B cell (primary cell): Measurements from ENCODE around the gene ESR2. TPM values are rescaled to one million over a fixed set of nuclear protein-coding genes. Genes with fewer than 3 reads are reported as not detected.

Experiments
- ATAC-seq: fragments of 200-7000 bp; cut with Tn5 transposase; one replicate; pipeline ENCODE4 v1.10.0; 2021; ENCODE audit warnings: low read depth, mild to moderate bottlenecking, moderate number of reproducible peaks, moderate library complexity
- CTCF ChIA-PET: fragments of 350-600 bp; sonication (Branson Sonifier 250); formaldehyde crosslinking; loops from one replicate; lab custom pipeline; 2021; ENCODE audit warnings: antibody characterized with exemption, inconsistent platforms; lab: Charles Lee
- POLR2A ChIA-PET: fragments of 350-600 bp; sonication (Branson Sonifier 250); formaldehyde crosslinking; loops from one replicate; lab custom pipeline; 2021; ENCODE audit warnings: antibody characterized with exemption; lab: Charles Lee
- DNase-seq: peaks from one replicate; pipeline ENCODE4 v3.0.0; 2013
- H2AFZ ChIP-seq: 2 replicates; pipeline ENCODE4 v1.6.1; 2012; ENCODE audit warnings: mild to moderate bottlenecking, low read depth, low read length; ENCODE audit not compliant: insufficient read depth, poor library complexity, severe bottlenecking
- H3K27ac ChIP-seq, 2 donors: 1 replicate in 1 of 2; 2 replicates in 1 of 2; pipeline ENCODE4 v1.5.1; 2012 to 2013; ENCODE audit warnings: low read length in 2 of 2, mild to moderate bottlenecking in 2 of 2, moderate library complexity in 1 of 2
- H3K27me3 ChIP-seq, 4 experiments: fragments of 200-600 bp in 1 of 4; sonication (generic) in 1 of 4; replicated peaks in 1 of 4; 1 replicate in 2 of 4; 2 replicates in 2 of 4; pipeline versions ENCODE4 v1.6.1 to v1.7.0; 2013 to 2016; ENCODE audit warnings: low read length in 3 of 4, mild to moderate bottlenecking in 2 of 4, mixed read lengths in 1 of 4, moderate library complexity in 1 of 4; ENCODE audit not compliant: insufficient read depth in 4 of 4, control insufficient read depth in 3 of 4; ENCODE audit errors: control extremely low read depth in 1 of 4
- H3K36me3 ChIP-seq, 2 experiments: replicated peaks in 1 of 2; 1 replicate in 1 of 2; 2 replicates in 1 of 2; pipeline versions ENCODE4 v1.6.1 to v1.7.1; 2013; ENCODE audit warnings: low read length in 1 of 2; ENCODE audit not compliant: insufficient read depth in 2 of 2, control insufficient read depth in 1 of 2; ENCODE audit errors: control extremely low read depth in 1 of 2, extremely low read depth in 1 of 2
- H3K4me1 ChIP-seq, 2 donors: fragments of 200-600 bp in 1 of 2; sonication (generic) in 1 of 2; 1 replicate in 1 of 2; 2 replicates in 1 of 2; pipeline versions ENCODE4 v1.5.1 to v1.6.1; 2013 to 2017; ENCODE audit warnings: low read length in 2 of 2; ENCODE audit not compliant: control insufficient read depth in 2 of 2, insufficient read depth in 2 of 2
- H3K4me2 ChIP-seq: replicated peaks from 2 replicates; pipeline ENCODE3; 2012; ENCODE audit warnings: mild to moderate bottlenecking, low read depth, low read length; ENCODE audit not compliant: poor library complexity, severe bottlenecking
- H3K4me3 ChIP-seq, 5 experiments: fragments of 200-600 bp in 1 of 5; sonication (generic) in 1 of 5; 1 replicate in 3 of 5; 2 replicates in 2 of 5; pipeline versions ENCODE4 v1.5.1 to v1.7.0; 2011 to 2016; ENCODE audit warnings: low read length in 4 of 5, mild to moderate bottlenecking in 4 of 5, low read depth in 2 of 5, control low read depth in 1 of 5, moderate library complexity in 1 of 5; ENCODE audit not compliant: insufficient read depth in 1 of 5; ENCODE audit errors: control extremely low read depth in 1 of 5, extremely low read depth in 1 of 5
- H3K79me2 ChIP-seq: fragments of 200-600 bp; sonication (generic); one replicate; pipeline ENCODE4 v1.6.0; 2016; ENCODE audit warnings: low read length; ENCODE audit not compliant: control insufficient read depth, insufficient read depth
- H3K9ac ChIP-seq: fragments of 200-600 bp; sonication (generic); 2 replicates; pipeline ENCODE4 v1.6.1; 2017; ENCODE audit warnings: mild to moderate bottlenecking, low read length, moderate library complexity
- H3K9me3 ChIP-seq, 3 donors: one replicate each; pipeline versions ENCODE4 v1.6.1 to v1.7.1; 2013; ENCODE audit warnings: low read length in 2 of 3; ENCODE audit not compliant: control insufficient read depth in 2 of 3, insufficient read depth in 1 of 3; ENCODE audit errors: control extremely low read depth in 1 of 3
- H4K20me1 ChIP-seq: 2 replicates; pipeline ENCODE4 v1.6.0; 2012; ENCODE audit warnings: mild to moderate bottlenecking, low read length; ENCODE audit not compliant: insufficient read depth, control insufficient read depth, poor library complexity, severe bottlenecking
- H3K27ac Mint-ChIP-seq: one replicate; pipeline ENCODE4 v1.8.0; 2021; ENCODE audit warnings: mixed read lengths
- H3K27me3 Mint-ChIP-seq: one replicate; pipeline ENCODE4 v1.8.0; 2021; ENCODE audit warnings: mixed read lengths
- H3K4me1 Mint-ChIP-seq: one replicate; pipeline ENCODE4 v1.8.0; 2021; ENCODE audit warnings: mixed read lengths
- H3K4me3 Mint-ChIP-seq: one replicate; pipeline ENCODE4 v1.8.0; 2021; ENCODE audit warnings: mixed read lengths
- H3K9me3 Mint-ChIP-seq: one replicate; pipeline ENCODE4 v1.8.0; 2022; ENCODE audit warnings: mixed read lengths; ENCODE audit not compliant: insufficient read depth
- EZH2 ChIP-seq: IDR thresholded peaks from 2 replicates; pipeline ENCODE4 v1.6.1; 2012; ENCODE audit warnings: borderline replicate concordance, low read depth, mild to moderate bottlenecking, moderate library complexity, low read length; ENCODE audit not compliant: insufficient read depth, poor library complexity, severe bottlenecking
- WGBS: methylation state at CpG from one replicate; pipeline ENCODE4 v1.1.5; 2013; ENCODE audit warnings: missing lambda C conversion rate; ENCODE audit not compliant: insufficient coverage; 5-methylcytosine and 5-hydroxymethylcytosine counted together
- intact Hi-C: fragments of 100-400 bp; cut with micrococcal nuclease; formaldehyde crosslinking; loops from one replicate; pipeline ENCODE4 v1.10.0; 2022
- polyA plus RNA-seq: library from polyadenylated mRNA; depleted of rRNA; stranded (reverse); fragments of >200 nt; gene quantifications from 2 replicates; pipeline ENCODE4 v1.2.3, GENCODE V29; 2012
- total RNA-seq, 2 donors: library from RNA; stranded (reverse); fragments of 120-200 nt in 1 of 2; gene quantifications; 1 replicate in 1 of 2; 2 replicates in 1 of 2; pipeline versions ENCODE4 v1.2.3 to v1.2.4, GENCODE V29; 2013 to 2022
- TF ChIP-seq, protein P1 (sequence below): fragments of 200-600 bp; IDR thresholded peaks from one replicate; pipeline ENCODE4 v1.8.0; 2022; ENCODE audit warnings: antibody characterized with exemption, mild to moderate bottlenecking

The ESR2 gene
- total and polyA plus RNA-seq, 2 donors (not counting 1 experiment from before 2014, with no cell fraction given) = 5.4 to 87.8 TPM

DNA sequence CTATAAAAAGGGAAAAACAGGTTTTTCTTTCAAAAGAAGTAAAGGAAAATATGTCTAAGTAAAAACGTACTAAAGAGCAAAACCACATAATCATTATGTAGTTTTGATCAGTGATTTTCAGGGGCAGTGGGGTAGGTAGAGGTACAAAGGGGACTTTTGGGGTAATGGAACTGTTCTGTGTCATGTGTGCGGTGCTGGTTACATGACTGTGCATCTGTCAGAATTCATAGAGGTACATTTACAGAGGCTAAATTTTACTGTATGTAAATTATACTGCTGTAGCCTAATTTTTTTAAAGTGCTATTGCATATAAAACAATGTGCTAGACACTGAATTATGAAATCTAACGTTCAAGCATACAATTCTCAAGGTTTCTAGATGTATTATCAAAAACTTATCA lies 2.0 kb downstream of the ESR2 start:
- no peak overlapping the region for H3K4me2 ChIP-seq
- peak overlapping the region; percentile 81 for H3K4me3 Mint-ChIP-seq
- intact Hi-C loops = no loop called here
- no peak for TF ChIP-seq EZH2
- TF ChIP-seq, protein P1, sequence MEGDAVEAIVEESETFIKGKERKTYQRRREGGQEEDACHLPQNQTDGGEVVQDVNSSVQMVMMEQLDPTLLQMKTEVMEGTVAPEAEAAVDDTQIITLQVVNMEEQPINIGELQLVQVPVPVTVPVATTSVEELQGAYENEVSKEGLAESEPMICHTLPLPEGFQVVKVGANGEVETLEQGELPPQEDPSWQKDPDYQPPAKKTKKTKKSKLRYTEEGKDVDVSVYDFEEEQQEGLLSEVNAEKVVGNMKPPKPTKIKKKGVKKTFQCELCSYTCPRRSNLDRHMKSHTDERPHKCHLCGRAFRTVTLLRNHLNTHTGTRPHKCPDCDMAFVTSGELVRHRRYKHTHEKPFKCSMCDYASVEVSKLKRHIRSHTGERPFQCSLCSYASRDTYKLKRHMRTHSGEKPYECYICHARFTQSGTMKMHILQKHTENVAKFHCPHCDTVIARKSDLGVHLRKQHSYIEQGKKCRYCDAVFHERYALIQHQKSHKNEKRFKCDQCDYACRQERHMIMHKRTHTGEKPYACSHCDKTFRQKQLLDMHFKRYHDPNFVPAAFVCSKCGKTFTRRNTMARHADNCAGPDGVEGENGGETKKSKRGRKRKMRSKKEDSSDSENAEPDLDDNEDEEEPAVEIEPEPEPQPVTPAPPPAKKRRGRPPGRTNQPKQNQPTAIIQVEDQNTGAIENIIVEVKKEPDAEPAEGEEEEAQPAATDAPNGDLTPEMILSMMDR = no peak
- peaks cover 33% of the 10 kb centered on the region for H3K4me1 Mint-ChIP-seq
- H3K27ac ChIP-seq = no peak overlapping the region
- no peak overlapping the region for H3K4me3 ChIP-seq
- no peak for ATAC-seq
- H3K27ac Mint-ChIP-seq = no peak overlapping the region
- peaks cover 14 to 19% of the 10 kb centered on the region in 2 donors for H3K4me1 ChIP-seq
- DNase-seq = no peak
- peaks cover 9% of the 10 kb centered on the region for H3K79me2 ChIP-seq
- H3K36me3 ChIP-seq = no peaks in the 10 kb centered on the region
- no peaks in the 10 kb centered on the region for H3K9me3 Mint-ChIP-seq
- H4K20me1 ChIP-seq = no peaks in the 10 kb centered on the region
- no peaks in the 10 kb centered on the region for H3K27me3 Mint-ChIP-seq
- no CpG with 5 or more reads among the region's 3 CpGs for WGBS
- no peak overlapping the region for H3K9ac ChIP-seq
- H2AFZ ChIP-seq = no peak overlapping the region
- H3K9me3 ChIP-seq = no peaks in the 10 kb centered on the region
- ChIA-PET POLR2A (no interaction called here), CTCF (interaction anchor here (4.2 kb wide), 1 partner anchor 83 kb away, joined by 23 read pairs; no protein-coding TSS in a partner anchor)
- H3K27me3 ChIP-seq = no peaks in the 10 kb centered on the region

DNA sequence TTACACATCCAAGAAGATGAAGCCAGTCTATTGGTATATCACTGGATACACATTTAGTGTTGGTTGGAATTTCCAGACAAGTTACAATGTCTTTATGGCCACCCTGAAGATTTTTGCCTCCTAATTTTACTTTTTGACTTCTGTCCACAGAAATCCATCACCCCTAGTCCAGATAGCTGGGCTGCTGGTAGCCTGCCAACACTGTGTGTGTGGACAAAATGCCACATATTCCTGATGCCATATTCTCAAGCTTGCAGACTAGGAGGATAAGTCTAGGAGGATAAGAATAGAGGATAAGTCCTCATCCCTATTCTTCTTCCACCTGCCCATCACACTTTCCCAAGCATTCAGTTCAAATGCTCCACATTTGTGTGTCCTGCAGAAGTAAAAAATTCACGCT lies 4.6 kb downstream of the ESR2 start:
- ChIA-PET POLR2A (no interaction called here), CTCF (interaction anchor here (0.6 to 1.5 kb wide), 4 partner anchors 14 to 942 kb away, joined by 3 to 6 read pairs (median 4); no protein-coding TSS in a partner anchor)
- no peaks in the 10 kb centered on the region for H4K20me1 ChIP-seq
- H3K36me3 ChIP-seq = no peaks in the 10 kb centered on the region
- peaks cover 11 to 12% of the 10 kb centered on the region in 2 donors for H3K4me1 ChIP-seq
- no peaks in the 10 kb centered on the region for H3K27me3 ChIP-seq
- no peak overlapping the region for H3K4me3 Mint-ChIP-seq
- ATAC-seq (no peak), DNase-seq (no peak)
- TF ChIP-seq, protein P1 = no peak
- TF ChIP-seq EZH2 = no peak
- H3K4me1 Mint-ChIP-seq = peaks cover 30% of the 10 kb centered on the region
- H3K9me3 ChIP-seq = no peaks in the 10 kb centered on the region
- no peak overlapping the region for H3K4me3 ChIP-seq
- H3K79me2 ChIP-seq = peaks cover 9% of the 10 kb centered on the region
- intact Hi-C loops = no loop called here
- no peak overlapping the region for H3K9ac ChIP-seq
- no peak overlapping the region for H3K4me2 ChIP-seq
- H3K27me3 Mint-ChIP-seq = no peaks in the 10 kb centered on the region
- H2AFZ ChIP-seq = no peak overlapping the region
- no peaks in the 10 kb centered on the region for H3K9me3 Mint-ChIP-seq
- WGBS = no CpG with 5 or more reads among the region's 1 CpG
- H3K27ac ChIP-seq = no peak overlapping the region
- H3K27ac Mint-ChIP-seq = no peak overlapping the region
